GM19438 (cell line): ENCODE measurements around the gene TOR1B.

Experiments used
- ATAC-seq: cut with Tn5 transposase; IDR thresholded peaks from one replicate; pipeline ENCODE4 v1.9.1; 2021; ENCODE audit warnings: low read depth; ENCODE audit not compliant: unreplicated experiment

Gene TOR1B

GRCh38 chr9:129839324-129840023 is 36.5 kb downstream of the TOR1B start:
- ATAC-seq: no peak

DNA sequence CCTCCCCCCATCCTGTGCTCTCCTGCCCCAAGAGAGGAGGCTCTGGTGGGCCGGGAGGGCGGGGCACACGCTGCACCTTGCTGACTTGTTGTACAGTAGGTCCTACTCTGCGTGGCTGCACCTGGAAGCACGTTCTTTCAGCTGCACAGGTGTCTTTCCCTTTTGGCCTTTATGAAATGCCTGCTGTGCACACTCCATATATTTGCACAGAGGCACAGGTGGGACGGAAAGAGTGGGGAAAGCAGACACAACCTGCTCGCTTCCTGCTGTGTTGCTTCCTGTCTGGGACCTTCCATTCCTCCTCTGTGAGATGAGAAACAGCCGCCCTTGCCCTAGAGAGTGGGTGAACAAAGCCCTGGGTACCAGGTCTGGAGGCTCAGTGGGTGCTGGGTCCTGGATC is 37.0 kb downstream of the TOR1B start:
- no peak for ATAC-seq

- no peak for ATAC-seq
Measured at GRCh38 chr9:129841071-129841470, 38.1 kb downstream of the TOR1B start.

- ATAC-seq: no peak
Measured at GRCh38 chr9:129845373-129845772, 42.4 kb downstream of the TOR1B start.

DNA sequence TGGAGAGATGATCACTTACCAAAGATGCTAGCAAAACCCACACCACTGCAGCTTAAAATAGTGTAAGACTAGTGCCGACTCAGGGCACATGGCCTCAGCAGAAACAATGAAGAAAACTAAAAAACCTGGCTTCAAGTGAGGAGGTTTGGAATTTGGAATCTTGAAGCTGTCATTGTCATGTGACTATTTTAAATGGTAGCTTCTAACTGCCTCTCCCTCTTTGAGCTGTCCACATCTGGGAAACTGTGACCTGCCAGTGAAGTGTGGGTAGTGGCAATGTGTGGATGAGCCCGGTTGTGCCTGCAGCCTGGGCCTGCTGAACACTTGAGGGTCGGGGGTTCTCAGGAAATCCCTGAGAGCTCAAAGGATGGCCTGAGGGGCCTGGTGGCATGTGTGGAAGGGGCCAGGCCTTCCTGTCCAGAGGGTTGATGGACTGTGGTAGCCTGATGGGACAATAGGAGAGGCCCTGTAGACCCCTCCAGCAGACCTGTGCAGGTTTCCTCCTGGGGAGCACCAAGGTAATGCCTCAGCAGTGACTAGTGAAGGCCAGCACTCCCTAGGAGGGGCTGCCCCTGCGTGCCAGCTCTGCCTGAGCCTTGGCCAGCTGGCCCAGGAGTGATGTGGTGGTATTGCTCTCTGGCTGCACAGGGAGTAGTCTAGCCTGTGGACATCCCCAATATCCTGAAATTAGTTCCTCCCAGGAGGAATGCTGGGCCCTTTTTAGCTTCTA is 45.9 kb downstream of the TOR1B start:
- ATAC-seq: no peak

DNA sequence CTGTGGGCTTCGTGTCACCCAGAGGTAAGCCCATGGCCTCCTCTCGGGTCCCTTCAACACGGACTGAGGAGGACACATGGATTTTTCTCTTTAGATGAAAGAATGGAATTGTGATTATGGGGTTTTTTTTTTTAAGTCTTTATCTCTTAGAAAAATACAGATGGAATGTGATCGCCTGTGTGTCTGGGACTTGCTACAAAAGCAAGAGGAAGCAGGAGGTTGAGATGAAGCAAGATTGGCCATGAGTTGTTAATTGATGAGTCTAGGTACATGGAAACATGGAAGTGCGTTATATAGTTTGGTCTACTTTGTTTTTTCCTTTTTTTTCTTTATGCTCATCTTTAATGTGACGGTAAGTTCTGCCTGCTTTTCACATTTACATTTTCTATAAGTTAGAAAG is 46.9 kb downstream of the TOR1B start:
- no peak for ATAC-seq

DNA sequence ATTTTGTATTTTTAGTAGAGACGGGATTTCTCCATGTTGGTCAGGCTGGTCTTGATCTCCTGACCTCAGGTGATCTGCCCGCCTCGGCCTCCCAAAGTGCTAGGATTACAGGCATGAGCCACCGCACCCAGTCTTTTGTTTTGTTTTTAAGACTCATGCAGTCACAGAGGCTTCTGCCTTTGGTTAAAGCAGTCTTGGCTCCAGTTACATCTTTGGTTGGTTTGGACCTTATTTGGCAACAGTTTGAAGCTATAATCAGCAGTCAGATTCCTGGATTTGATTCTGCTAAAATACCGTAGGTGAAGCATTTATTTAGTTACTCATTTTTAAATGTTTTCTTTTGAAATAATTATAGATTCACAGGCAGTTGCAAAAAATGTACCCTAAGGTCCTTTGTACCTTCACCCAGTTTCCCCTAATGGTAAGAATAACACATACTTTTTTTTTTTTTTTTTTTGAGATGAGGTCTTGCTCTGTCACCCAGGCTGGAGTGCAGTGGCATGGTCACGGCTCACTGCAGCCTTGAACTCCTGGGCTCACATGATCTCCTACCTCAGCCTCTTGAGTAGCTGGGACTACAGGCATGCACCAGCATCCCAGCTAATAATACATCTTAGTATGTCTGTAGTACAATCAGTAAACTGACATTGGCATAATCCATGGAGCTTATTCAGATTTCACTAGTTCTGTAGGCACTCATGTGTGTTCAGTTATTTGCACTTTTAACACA is 48.0 kb downstream of the TOR1B start:
- ATAC-seq: no peak

DNA sequence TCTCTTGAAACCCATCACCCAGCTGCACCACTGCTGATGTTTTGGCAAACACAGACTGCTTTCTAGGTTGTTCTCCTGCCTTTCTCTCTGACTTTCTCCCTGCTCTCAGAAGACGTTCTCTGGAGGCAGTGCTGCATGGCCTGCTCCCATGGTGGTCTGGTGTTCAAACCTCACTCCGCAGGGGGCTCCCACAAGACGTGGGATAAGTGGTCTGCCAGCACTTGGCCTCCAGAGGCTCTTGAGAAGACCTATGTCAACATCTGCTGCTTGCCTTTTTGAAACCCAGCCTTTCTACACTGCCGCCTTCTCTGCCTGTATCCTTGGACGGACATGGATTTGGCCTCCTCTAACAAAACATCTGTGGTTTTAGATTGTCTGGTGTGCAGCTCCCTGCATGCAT is 48.8 kb downstream of the TOR1B start:
- no peak for ATAC-seq

DNA sequence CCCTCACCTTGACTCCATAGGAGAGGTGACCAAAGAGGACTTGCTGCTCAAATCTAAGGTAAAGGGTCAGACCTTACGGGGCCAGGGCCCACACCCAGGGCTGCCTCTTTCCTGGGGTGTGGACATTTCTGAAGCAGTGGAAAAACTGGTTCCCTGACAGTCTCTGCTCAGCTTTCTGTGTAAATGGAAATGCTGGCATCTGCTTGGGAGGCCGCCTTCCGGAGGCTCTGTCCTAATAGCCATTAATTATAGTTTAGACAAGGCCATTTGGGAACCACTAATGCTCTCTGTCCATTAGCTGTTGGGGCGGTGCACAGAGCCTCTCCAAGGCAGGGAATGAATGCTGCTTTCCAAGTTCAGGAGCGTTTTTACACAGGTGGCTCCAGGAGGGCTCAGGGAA is 49.6 kb downstream of the TOR1B start:
- no peak for ATAC-seq

GRCh38 chr9:129853614-129854013 is 50.6 kb downstream of the TOR1B start:
- ATAC-seq: no peak

- ATAC-seq: no peak
Measured at GRCh38 chr9:129854588-129855110, 51.7 kb downstream of the TOR1B start.

DNA sequence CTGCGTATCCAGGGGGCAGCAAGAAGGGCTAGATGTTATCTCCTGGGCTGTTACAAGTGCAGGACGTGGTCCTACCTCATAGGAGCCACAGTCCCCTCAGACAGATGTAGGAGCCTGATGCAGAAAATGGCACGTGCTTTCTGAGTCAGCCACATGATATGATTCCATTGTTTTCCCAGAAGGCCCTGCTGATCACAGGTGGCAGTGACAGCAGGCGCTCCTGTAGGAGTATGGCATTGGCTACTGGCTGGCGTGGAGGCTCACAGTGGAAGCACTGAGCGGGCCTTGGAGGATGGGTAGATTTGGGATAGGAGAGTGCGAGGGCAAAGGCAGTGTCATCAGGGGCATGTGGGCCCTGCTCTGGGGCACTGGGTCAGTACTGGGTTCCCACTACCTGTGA is 54.2 kb downstream of the TOR1B start:
- ATAC-seq: no peak

DNA sequence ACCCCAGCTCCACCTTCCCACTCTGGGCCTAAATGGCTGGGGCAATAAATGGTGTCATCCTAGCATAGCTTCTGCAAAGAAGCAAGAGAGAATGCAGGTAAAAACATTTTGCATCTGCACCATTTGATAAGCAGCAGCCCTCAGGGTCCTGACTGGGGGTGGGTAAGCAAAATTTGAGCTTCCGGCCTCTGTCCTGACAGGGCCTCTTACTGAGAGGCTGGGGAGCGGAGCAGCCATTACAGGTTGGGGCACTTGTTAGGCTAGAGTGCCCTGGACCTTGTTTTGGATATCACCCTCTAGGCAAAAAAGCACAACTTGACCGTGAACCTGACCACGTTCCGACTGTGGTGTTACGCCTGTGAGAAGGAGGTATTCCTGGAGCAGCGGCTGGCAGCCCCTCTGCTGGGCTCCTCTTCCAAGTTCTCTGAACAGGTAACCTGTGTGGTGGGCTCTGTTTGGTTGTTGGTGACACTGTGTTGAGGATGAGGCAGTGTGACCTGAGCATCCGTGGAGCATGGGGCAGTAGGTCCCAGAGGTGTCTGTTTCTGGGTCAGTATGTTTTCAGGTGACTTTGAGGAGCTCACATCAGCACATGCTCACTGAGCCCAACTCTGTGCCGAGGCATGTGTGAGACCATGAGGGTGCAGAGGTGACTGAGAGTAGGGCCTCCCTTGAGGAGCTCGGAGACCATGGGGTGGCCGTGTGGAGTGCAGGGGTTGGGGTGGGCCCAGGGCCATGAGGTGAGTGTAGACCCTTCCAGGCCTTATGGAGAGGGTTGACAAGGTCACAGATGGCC is 55.4 kb downstream of the TOR1B start:
- ATAC-seq: no peak
